ENCODE measurements around the gene ZNF385C. TPM values are rescaled to one million over a fixed set of nuclear protein-coding genes. Genes with fewer than 3 reads are reported as not detected.

The ZNF385C gene
- polyA plus RNA-seq, 1 donor from 2014 or later, result 0.09 TPM

GRCh38 chr17:42059815-42060214, 38.5 kb downstream of the ZNF385C start:
- Mint-ChIP-seq H3K27me3 (peaks cover 2% of the 10 kb centered on the region), H3K27ac (no peak overlapping the region)

GRCh38 chr17:42058063-42058462, 40.2 kb downstream of the ZNF385C start:
- no peak overlapping the region for H3K4me3 Mint-ChIP-seq
- H3K36me3 Mint-ChIP-seq, result no peaks in the 10 kb centered on the region
- H3K9me3 Mint-ChIP-seq, result no peaks in the 10 kb centered on the region
- no peaks in the 10 kb centered on the region for H3K27me3 Mint-ChIP-seq
- no peak overlapping the region for H3K27ac Mint-ChIP-seq
- H3K4me1 Mint-ChIP-seq, result no peaks in the 10 kb centered on the region

More at GRCh38 chr17:42059815-42060214, 38.5 kb downstream of the ZNF385C start:
- peaks cover 8 to 10% (median 9%) of the 10 kb centered on the region in 3 donors for H3K4me1 Mint-ChIP-seq
- no peaks in the 10 kb centered on the region for H3K9me3 Mint-ChIP-seq
- H3K4me3 Mint-ChIP-seq, result no peak overlapping the region
- no peaks in the 10 kb centered on the region for H3K36me3 Mint-ChIP-seq

GRCh38 chr17:42056635-42057034, 41.6 kb downstream of the ZNF385C start:
- H3K27me3 Mint-ChIP-seq, result peaks cover 10% of the 10 kb centered on the region
- H3K36me3 Mint-ChIP-seq, result no peaks in the 10 kb centered on the region
- no peaks in the 10 kb centered on the region for H3K9me3 Mint-ChIP-seq
- no peak overlapping the region for H3K4me3 Mint-ChIP-seq
- H3K4me1 Mint-ChIP-seq, result no peaks in the 10 kb centered on the region
- H3K27ac Mint-ChIP-seq, result no peak overlapping the region

- Mint-ChIP-seq H3K36me3 (no peaks in the 10 kb centered on the region), H3K27ac (no peak overlapping the region), H3K4me3 (no peak overlapping the region), H3K27me3 (peaks cover 17% of the 10 kb centered on the region), H3K4me1 (peaks cover 0 to 5% (median 3%) of the 10 kb centered on the region in 3 donors), H3K9me3 (no peaks in the 10 kb centered on the region)
Measured at GRCh38 chr17:42055496-42055895, 42.8 kb downstream of the ZNF385C start.

GRCh38 chr17:42055027-42055426, 43.2 kb downstream of the ZNF385C start:
- H3K4me3 Mint-ChIP-seq, result peak overlapping the region in 1 of 4 donors; percentile 39
- no peaks in the 10 kb centered on the region for H3K9me3 Mint-ChIP-seq
- H3K4me1 Mint-ChIP-seq, result peaks cover 0 to 5% (median 3%) of the 10 kb centered on the region in 3 donors
- H3K27me3 Mint-ChIP-seq, result peaks cover 17% of the 10 kb centered on the region
- H3K27ac Mint-ChIP-seq, result no peak overlapping the region
- H3K36me3 Mint-ChIP-seq, result no peaks in the 10 kb centered on the region

GRCh38 chr17:42053731-42054500, 44.4 kb downstream of the ZNF385C start:
- Mint-ChIP-seq H3K27ac (no peak overlapping the region), H3K9me3 (no peaks in the 10 kb centered on the region), H3K4me3 (no peak overlapping the region), H3K27me3 (peaks cover 18% of the 10 kb centered on the region), H3K36me3 (no peaks in the 10 kb centered on the region), H3K4me1 (peaks cover 5 to 7% (median 5%) of the 10 kb centered on the region in 3 donors)

- Mint-ChIP-seq H3K27ac (no peak overlapping the region), H3K9me3 (no peaks in the 10 kb centered on the region), H3K4me1 (peaks cover 5 to 7% (median 5%) of the 10 kb centered on the region in 3 donors), H3K27me3 (peaks cover 18% of the 10 kb centered on the region), H3K4me3 (no peak overlapping the region), H3K36me3 (no peaks in the 10 kb centered on the region)
Measured at GRCh38 chr17:42052346-42052877, 45.9 kb downstream of the ZNF385C start.

- Mint-ChIP-seq H3K27ac (no peak overlapping the region), H3K9me3 (no peaks in the 10 kb centered on the region), H3K4me1 (peaks cover 5 to 7% (median 5%) of the 10 kb centered on the region in 3 donors), H3K27me3 (peaks cover 18% of the 10 kb centered on the region), H3K4me3 (peak overlapping the region in 3 of 4 donors; percentile 75 to 82 (median 76)), H3K36me3 (no peaks in the 10 kb centered on the region)
Measured at GRCh38 chr17:42051645-42052044, 46.6 kb downstream of the ZNF385C start.

- H3K4me1 Mint-ChIP-seq, result peaks cover 5 to 7% (median 5%) of the 10 kb centered on the region in 3 donors
- H3K27me3 Mint-ChIP-seq, result peaks cover 18% of the 10 kb centered on the region
- H3K36me3 Mint-ChIP-seq, result peaks cover under 1% of the 10 kb centered on the region
Measured at GRCh38 chr17:42051013-42051400, 47.3 kb downstream of the ZNF385C start.

GRCh38 chr17:42050393-42051012, 47.8 kb downstream of the ZNF385C start, which contains the start of gene C17orf113:
TSS of gene C17orf113 (minus strand) at chr17:42050601. CDS start at chr17:42043376, 7,225 bp downstream.
- peaks cover 3% of the 10 kb centered on the region for H3K36me3 Mint-ChIP-seq
- H3K4me3 Mint-ChIP-seq, result peak within 1 kb of the TSS; percentile 75 to 96 (median 88)
- peak within 1 kb of the TSS in 2 of 3 donors; percentile 39 to 64 for H3K27ac Mint-ChIP-seq
- no peaks in the 10 kb centered on the region for H3K9me3 Mint-ChIP-seq
- H3K4me1 Mint-ChIP-seq, result peaks cover 5 to 11% (median 5%) of the 10 kb centered on the region in 3 donors
- peaks cover 18% of the 10 kb centered on the region for H3K27me3 Mint-ChIP-seq

More at GRCh38 chr17:42051013-42051400, 47.3 kb downstream of the ZNF385C start:
- Mint-ChIP-seq H3K27ac (peak overlapping the region in 1 of 3 donors; percentile 39), H3K9me3 (no peaks in the 10 kb centered on the region), H3K4me3 (peak overlapping the region; percentile 75 to 96 (median 88))

- Mint-ChIP-seq H3K4me3 (peak overlapping the region; percentile 27 to 93 (median 88)), H3K36me3 (peaks cover 3% of the 10 kb centered on the region), H3K4me1 (peaks cover 5 to 12% (median 5%) of the 10 kb centered on the region in 3 donors), H3K27me3 (peaks cover 18% of the 10 kb centered on the region), H3K27ac (peak overlapping the region in 1 of 3 donors; percentile 64), H3K9me3 (no peaks in the 10 kb centered on the region)
Measured at GRCh38 chr17:42049834-42050392, 48.4 kb downstream of the ZNF385C start.

GRCh38 chr17:42047343-42047742, 50.9 kb downstream of the ZNF385C start:
- H3K9me3 Mint-ChIP-seq, result no peaks in the 10 kb centered on the region
- H3K4me1 Mint-ChIP-seq, result peaks cover 5 to 12% (median 5%) of the 10 kb centered on the region in 3 donors
- peaks cover 13% of the 10 kb centered on the region for H3K27me3 Mint-ChIP-seq
- peaks cover 3% of the 10 kb centered on the region for H3K36me3 Mint-ChIP-seq
- no peak overlapping the region for H3K4me3 Mint-ChIP-seq
- peak overlapping the region in 1 of 3 donors; percentile 62 for H3K27ac Mint-ChIP-seq

- no peaks in the 10 kb centered on the region for H3K9me3 Mint-ChIP-seq
- H3K27me3 Mint-ChIP-seq, result peaks cover 3% of the 10 kb centered on the region
- H3K27ac Mint-ChIP-seq, result no peak overlapping the region
- H3K36me3 Mint-ChIP-seq, result peaks cover 6% of the 10 kb centered on the region
- peaks cover 2 to 12% (median 2%) of the 10 kb centered on the region in 3 donors for H3K4me1 Mint-ChIP-seq
- no peak overlapping the region for H3K4me3 Mint-ChIP-seq
Measured at GRCh38 chr17:42045719-42046118, 52.6 kb downstream of the ZNF385C start.

- H3K27ac Mint-ChIP-seq, result no peak overlapping the region
- no peaks in the 10 kb centered on the region for H3K9me3 Mint-ChIP-seq
- no peak overlapping the region for H3K4me3 Mint-ChIP-seq
- no peaks in the 10 kb centered on the region for H3K27me3 Mint-ChIP-seq
- peaks cover 0 to 5% (median 0%) of the 10 kb centered on the region in 3 donors for H3K4me1 Mint-ChIP-seq
- H3K36me3 Mint-ChIP-seq, result peaks cover 6% of the 10 kb centered on the region
Measured at GRCh38 chr17:42042598-42043319, 55.5 kb downstream of the ZNF385C start.
